PFSK-1 (cell line): ENCODE results near the gene ANKS1B.

Source experiments
- FOXP2 ChIP-seq: optimal IDR thresholded peaks from 2 replicates; pipeline ENCODE3; 2011; ENCODE audit warnings: borderline replicate concordance, control low read depth, inconsistent platforms; ENCODE audit not compliant: insufficient read depth; ENCODE audit errors: extremely low read length, extremely low read depth
- POLR2AphosphoS5 ChIP-seq: IDR thresholded peaks from 2 replicates; pipeline ENCODE4 v1.6.1; 2012; ENCODE audit warnings: low read depth, mild to moderate bottlenecking, control low read depth, low read length, moderate library complexity
- SIN3A ChIP-seq: IDR thresholded peaks from 2 replicates; pipeline ENCODE4 v1.6.1; 2012; ENCODE audit warnings: mild to moderate bottlenecking, low read length, moderate library complexity, borderline replicate concordance; ENCODE audit not compliant: insufficient read depth
- TAF1 ChIP-seq: IDR thresholded peaks from 2 replicates; pipeline ENCODE4 v1.6.1; 2012; ENCODE audit warnings: low read length, control low read depth, borderline replicate concordance; ENCODE audit not compliant: insufficient read depth
- TF ChIP-seq, protein P1 (sequence below), 2 experiments: IDR thresholded peaks; 2 replicates each; pipeline versions ENCODE4 v1.6.1 to v1.8.0; 2011 to 2012; ENCODE audit warnings: low read depth in 2 of 2, low read length in 2 of 2, control low read depth in 1 of 2, inconsistent platforms in 1 of 2, mild to moderate bottlenecking in 1 of 2, moderate library complexity in 1 of 2; ENCODE audit not compliant: insufficient read depth in 1 of 2

- no peak for TF ChIP-seq POLR2AphosphoS5
- TF ChIP-seq, protein P1, sequence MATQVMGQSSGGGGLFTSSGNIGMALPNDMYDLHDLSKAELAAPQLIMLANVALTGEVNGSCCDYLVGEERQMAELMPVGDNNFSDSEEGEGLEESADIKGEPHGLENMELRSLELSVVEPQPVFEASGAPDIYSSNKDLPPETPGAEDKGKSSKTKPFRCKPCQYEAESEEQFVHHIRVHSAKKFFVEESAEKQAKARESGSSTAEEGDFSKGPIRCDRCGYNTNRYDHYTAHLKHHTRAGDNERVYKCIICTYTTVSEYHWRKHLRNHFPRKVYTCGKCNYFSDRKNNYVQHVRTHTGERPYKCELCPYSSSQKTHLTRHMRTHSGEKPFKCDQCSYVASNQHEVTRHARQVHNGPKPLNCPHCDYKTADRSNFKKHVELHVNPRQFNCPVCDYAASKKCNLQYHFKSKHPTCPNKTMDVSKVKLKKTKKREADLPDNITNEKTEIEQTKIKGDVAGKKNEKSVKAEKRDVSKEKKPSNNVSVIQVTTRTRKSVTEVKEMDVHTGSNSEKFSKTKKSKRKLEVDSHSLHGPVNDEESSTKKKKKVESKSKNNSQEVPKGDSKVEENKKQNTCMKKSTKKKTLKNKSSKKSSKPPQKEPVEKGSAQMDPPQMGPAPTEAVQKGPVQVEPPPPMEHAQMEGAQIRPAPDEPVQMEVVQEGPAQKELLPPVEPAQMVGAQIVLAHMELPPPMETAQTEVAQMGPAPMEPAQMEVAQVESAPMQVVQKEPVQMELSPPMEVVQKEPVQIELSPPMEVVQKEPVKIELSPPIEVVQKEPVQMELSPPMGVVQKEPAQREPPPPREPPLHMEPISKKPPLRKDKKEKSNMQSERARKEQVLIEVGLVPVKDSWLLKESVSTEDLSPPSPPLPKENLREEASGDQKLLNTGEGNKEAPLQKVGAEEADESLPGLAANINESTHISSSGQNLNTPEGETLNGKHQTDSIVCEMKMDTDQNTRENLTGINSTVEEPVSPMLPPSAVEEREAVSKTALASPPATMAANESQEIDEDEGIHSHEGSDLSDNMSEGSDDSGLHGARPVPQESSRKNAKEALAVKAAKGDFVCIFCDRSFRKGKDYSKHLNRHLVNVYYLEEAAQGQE (IDR thresholded peaks at IDR 0.05; ENCODE audit: insufficient read depth in 1 of 2, low read depth in 2 of 2, low read length in 2 of 2) = no peak
- TF ChIP-seq TAF1 = no peak
- TF ChIP-seq SIN3A = no peak
- TF ChIP-seq FOXP2 = no peak
Observed at GRCh38 chr12:99985129-99985570, 414 bp upstream of the ANKS1B start.
